GM12875 (cell line): ENCODE data around the gene ETV6.

Source experiments
- H3K4me3 ChIP-seq: one replicate; pipeline ENCODE4 v1.5.1; 2011; ENCODE audit warnings: low read depth, low read length, control low read depth
- TF ChIP-seq, protein P1 (sequence below): IDR thresholded peaks from 2 replicates; pipeline ENCODE4 v1.5.1; 2011; ENCODE audit warnings: low read depth, mild to moderate bottlenecking, control low read depth, inconsistent platforms, low read length, moderate library complexity, borderline replicate concordance; ENCODE audit not compliant: insufficient read depth

Gene ETV6

DNA sequence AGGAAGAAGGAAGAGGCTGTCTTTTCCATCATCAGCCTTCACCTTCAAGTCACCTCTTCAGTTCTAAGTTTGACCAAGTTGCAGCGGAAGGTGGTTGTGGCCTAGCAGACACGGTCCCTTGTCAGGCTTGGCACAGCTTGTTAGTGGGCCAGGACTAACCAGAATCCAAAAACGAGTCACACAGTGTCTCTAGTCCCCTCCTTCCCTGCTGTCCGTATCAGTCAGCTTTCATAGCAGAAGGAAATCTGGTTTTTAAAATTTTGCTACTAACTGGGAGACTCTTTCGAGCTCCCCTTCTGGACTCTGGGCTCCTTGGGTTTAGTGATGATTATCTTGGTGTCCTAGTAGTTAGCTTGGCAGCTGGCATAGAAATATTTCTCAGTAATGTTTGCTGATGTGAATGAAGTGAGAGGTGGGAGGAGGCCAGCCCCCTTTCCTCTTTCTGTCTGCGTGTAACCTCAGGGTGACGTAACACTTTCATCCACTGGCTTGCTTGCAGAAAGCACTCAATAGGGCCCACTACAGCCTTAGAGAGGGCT, 3.8 kb downstream of the ETV6 start:
- TF ChIP-seq, protein P1, sequence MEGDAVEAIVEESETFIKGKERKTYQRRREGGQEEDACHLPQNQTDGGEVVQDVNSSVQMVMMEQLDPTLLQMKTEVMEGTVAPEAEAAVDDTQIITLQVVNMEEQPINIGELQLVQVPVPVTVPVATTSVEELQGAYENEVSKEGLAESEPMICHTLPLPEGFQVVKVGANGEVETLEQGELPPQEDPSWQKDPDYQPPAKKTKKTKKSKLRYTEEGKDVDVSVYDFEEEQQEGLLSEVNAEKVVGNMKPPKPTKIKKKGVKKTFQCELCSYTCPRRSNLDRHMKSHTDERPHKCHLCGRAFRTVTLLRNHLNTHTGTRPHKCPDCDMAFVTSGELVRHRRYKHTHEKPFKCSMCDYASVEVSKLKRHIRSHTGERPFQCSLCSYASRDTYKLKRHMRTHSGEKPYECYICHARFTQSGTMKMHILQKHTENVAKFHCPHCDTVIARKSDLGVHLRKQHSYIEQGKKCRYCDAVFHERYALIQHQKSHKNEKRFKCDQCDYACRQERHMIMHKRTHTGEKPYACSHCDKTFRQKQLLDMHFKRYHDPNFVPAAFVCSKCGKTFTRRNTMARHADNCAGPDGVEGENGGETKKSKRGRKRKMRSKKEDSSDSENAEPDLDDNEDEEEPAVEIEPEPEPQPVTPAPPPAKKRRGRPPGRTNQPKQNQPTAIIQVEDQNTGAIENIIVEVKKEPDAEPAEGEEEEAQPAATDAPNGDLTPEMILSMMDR, result no peak
- peak overlapping the region; percentile 58 for H3K4me3 ChIP-seq

DNA sequence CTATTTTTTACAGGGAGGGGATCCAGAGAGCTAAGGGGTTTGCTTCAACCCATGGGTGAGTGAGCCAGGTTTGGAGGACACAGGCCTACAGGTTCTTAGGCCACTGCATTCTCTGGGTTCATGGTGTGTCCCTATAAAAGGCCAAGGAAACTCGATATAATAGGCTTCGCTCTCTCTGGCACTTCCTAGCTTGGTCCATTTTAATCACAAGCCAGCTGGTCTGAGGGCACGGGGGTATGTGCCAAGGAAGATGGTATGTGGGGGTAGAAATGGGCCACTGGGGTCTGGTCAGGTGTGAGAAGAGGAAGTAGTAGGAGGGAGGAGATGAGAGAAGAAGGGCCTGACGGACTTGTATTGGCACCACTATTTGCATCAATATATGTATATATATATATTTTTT, 4.9 kb downstream of the ETV6 start:
- H3K4me3 ChIP-seq, result no peak overlapping the region
- TF ChIP-seq, protein P1, result no peak

DNA sequence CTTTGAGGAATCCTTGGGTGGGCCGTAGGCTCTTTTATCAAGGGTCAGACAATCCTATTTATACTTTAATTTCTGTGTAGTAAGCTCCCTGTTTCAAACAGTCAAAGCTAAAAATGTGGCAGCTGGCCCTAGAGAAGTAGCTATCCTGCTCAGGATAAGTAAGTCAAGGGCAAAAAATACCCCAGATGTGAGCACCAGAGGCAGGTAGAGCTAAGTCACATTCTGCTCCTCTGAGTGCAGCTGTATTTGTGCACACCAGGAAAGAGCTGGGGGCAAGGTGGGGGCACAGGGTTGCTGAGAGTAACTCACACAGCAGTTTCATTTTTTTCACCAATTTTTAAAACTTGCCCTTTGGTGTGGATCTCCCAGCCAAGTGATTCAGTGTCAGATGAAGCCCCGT, 5.3 kb downstream of the ETV6 start:
- TF ChIP-seq, protein P1, result no peak

DNA sequence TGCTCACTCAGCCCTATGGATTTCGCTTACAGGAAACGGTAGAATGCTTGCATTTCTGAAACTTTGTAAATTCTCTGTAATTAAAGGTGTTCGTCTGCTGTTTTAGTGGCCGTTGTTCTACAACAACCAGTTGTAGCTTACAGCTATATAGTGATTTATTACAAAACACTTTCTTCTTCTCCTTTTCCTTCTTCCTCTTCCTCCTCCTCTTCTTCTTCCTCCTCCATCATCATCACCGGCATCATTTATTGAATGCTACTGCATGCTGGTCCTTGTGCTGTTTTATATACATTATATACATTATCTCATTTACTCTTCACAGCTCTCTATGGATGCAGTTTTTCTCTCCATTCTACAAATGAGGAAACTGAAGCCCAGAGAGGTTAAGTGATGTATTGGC, 6.4 kb downstream of the ETV6 start:
- TF ChIP-seq, protein P1, result no peak
- H3K4me3 ChIP-seq, result no peak overlapping the region

More for the DNA sequence above, 5.3 kb downstream of the ETV6 start:
- no peak overlapping the region for H3K4me3 ChIP-seq

DNA sequence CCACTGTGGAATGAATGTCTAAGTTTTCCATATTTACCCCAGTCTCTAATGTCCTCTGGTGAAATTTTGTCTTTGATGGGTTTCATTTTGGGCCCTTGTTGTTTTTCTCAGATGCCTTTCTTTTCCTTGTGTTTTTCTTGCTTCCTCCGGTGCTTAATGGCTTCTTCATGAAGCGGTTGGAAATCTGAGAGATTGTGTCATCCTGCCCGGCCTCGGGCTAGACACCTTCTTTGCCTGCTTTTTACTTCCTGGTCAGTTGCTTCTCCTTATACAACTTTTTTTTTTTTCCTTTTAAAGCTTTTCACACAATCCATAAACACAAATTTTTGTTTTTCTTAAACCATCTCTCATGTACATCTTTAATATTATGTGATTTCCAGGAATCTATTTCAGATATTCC, 7.1 kb downstream of the ETV6 start:
- no peak overlapping the region for H3K4me3 ChIP-seq
- TF ChIP-seq, protein P1, result no peak

DNA sequence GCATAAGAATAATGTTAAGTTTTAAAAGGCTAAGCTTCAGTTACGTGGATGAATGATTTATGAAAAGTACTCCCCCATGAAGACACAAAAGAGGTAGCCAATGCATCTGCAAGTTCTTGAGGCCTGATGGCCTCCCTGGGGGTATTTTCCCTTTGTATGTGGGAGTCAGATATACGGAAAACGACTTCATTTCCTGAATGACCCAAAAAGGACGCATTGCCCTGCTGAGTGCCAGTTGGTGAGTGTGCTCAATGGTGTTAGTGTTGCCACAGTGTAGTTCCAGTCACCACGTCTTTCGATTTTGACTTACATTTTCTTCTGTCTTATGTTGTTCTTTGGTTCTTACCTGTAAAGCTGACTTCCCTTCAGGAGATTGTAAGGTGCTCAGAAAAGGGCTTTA, 8.0 kb downstream of the ETV6 start:
- H3K4me3 ChIP-seq, result no peak overlapping the region
- TF ChIP-seq, protein P1, result no peak

DNA sequence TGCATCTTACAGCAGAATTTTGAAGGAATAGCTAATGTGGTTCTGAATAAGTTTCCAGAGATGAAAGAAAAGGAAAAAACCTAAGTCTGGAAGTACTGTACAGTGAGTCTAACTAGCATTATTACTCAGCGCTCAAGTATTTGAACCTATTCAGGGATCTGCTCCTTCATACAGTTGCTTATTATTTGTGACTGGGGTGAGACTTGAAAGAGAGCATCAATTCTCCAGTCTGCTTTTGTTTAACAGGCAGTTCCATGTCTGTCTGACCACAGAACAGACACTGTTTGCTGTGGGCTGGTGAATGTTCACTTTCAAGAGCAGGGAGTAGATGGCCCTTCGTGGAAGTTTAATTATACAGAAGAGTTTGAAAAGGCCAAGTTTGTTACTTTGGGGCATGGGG, 9.3 kb downstream of the ETV6 start:
- TF ChIP-seq, protein P1, result no peak
- H3K4me3 ChIP-seq, result no peak overlapping the region
